NT2/D1 (cell line): Measurements from ENCODE around the gene TBC1D9B.

Experiments used
- SUZ12 ChIP-seq: IDR thresholded peaks from 2 replicates; pipeline ENCODE4 v1.6.1; 2011; ENCODE audit not compliant: insufficient read length, insufficient read depth; ENCODE audit errors: extremely low read depth
- YY1 ChIP-seq: IDR thresholded peaks from 2 replicates; pipeline ENCODE4 v1.6.1; 2011; ENCODE audit not compliant: insufficient read length, insufficient read depth
- ZNF274 ChIP-seq: IDR thresholded peaks from 2 replicates; pipeline ENCODE4 v1.6.1; 2011; ENCODE audit warnings: mild to moderate bottlenecking, low read depth, low read length

DNA sequence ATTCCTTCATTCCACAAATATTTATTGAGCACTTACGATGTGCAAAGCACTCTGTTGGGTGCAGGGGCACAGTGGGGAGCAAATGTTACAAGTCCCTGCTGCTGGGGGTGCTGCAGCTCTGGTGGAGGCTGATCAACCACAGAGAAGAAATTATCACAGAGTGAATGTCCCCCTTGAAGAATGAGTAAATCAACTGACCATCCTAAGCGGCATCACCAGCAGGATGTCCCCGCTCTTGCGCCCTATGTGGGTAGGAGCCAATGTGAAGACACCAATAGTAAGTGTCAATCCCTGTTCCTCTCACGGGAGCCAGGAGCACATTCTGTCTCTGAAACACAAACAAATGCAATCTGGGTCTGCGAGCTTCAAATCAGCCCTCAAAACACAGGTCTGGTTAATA, 47.4 kb upstream of the TBC1D9B start:
- TF ChIP-seq SUZ12, result no peak
- TF ChIP-seq YY1, result no peak
- TF ChIP-seq ZNF274, result no peak
